ENCODE measurements around the gene MTMR11.

MTMR11 gene

DNA sequence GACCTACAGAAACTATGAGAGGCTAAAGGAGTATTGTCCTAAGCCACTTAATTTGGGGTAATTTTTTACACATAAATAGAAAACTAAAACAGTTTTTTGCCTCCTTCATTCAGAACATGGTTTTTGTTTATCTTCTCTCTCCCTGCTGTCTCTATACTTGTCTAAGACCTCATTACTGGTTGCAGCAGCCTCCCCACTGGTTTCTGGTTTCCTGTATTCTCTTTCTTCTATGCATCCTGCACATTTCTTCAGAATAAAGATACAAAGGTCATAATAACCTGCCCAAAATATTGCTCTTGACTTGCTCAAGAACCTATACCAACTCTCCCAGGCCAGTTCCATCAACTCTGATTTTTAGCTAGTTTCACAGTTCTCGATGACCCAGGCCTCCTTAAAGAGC, 57.1 kb downstream of the MTMR11 start:
- H3K9ac ChIP-seq (ENCODE audit: low read length) = no peak overlapping the region
- no peaks in the 10 kb centered on the region for H3K9me3 ChIP-seq (replicated peaks; ENCODE audit: insufficient read depth, low read length)
- H3F3A ChIP-seq (ENCODE audit: insufficient read depth, low read length) = peaks cover 8% of the 10 kb centered on the region; the same call in 1 of the 2 replicates
- H3K27ac ChIP-seq (ENCODE audit: low read length) = no peak overlapping the region
- H3K4me1 ChIP-seq (ENCODE audit: low read length) = peaks cover 8% of the 10 kb centered on the region
- no peaks in the 10 kb centered on the region for H4K20me1 ChIP-seq (ENCODE audit: insufficient read depth, low read length)
- no peak overlapping the region for H3K4me2 ChIP-seq (ENCODE audit: low read depth, low read length)
- no peaks in the 10 kb centered on the region for H3K9me2 ChIP-seq (replicated peaks; ENCODE audit: insufficient read depth, low read length)
- H3K36me3 ChIP-seq (replicated peaks; ENCODE audit: insufficient read depth, low read length) = no peaks in the 10 kb centered on the region
- no peaks in the 10 kb centered on the region for H3K27me3 ChIP-seq (replicated peaks; ENCODE audit: insufficient read depth, low read length)
- DNase-seq = no peak
- H3K79me2 ChIP-seq (ENCODE audit: low read length) = no peaks in the 10 kb centered on the region
- TF ChIP-seq EZH2 (optimal IDR thresholded peaks at IDR 0.05; ENCODE audit: low read depth, low read length) = no peak
- TF ChIP-seq EZH2phosphoT487 (IDR thresholded peaks at IDR 0.05; ENCODE audit: low read length) = no peak
- TF ChIP-seq CTCF (IDR thresholded peaks at IDR 0.05; ENCODE audit: low read length) = no peak
- no peak overlapping the region for H3K4me3 ChIP-seq (ENCODE audit: low read length)
- H2AFZ ChIP-seq (ENCODE audit: low read length) = no peak overlapping the region

Measured in MM.1S (cell line).